Measurements from ENCODE around the gene CMPK1. TPM values are rescaled to one million over a fixed set of nuclear protein-coding genes. Genes with fewer than 3 reads are reported as not detected.
"Not testable (repeated sequence)": the region's sequence is repeated elsewhere in the genome, so short reads cannot be mapped to it uniquely, and the experiment has no call there.

Gene CMPK1
- total RNA-seq, 1 donor from 2014 or later, result 127 TPM

- H3K4me1 ChIP-seq, result peaks cover 6% of the 10 kb centered on the region
- H3K4me3 ChIP-seq, result no peak overlapping the region
- no peak for DNase-seq
- H3K36me3 ChIP-seq, result no peaks in the 10 kb centered on the region
- no peak for ATAC-seq
- H3K9me3 ChIP-seq, result no peaks in the 10 kb centered on the region
- TF ChIP-seq CTCF (IDR thresholded peaks at IDR 0.05), result no peak
- no peak overlapping the region for H3K27ac ChIP-seq
- intact Hi-C loops (cut with DNase I), result no loop called here
- no peaks in the 10 kb centered on the region for H3K27me3 ChIP-seq
Observed at GRCh38 chr1:47309427-47309826, 24.2 kb upstream of the CMPK1 start.

- intact Hi-C loops (cut with DNase I), result no loop called here
- ATAC-seq (peak; percentile 100), DNase-seq (peak; percentile 99)
- Histone ChIP-seq H3K36me3 (no peaks in the 10 kb centered on the region), H3K27ac (peak within 1 kb of the TSS; percentile 64), H3K4me3 (peak within 1 kb of the TSS; percentile 72), H3K27me3 (no peaks in the 10 kb centered on the region), H3K4me1 (peaks cover 6% of the 10 kb centered on the region), H3K9me3 (no peaks in the 10 kb centered on the region)
- TF ChIP-seq CTCF (IDR thresholded peaks at IDR 0.05), result peak; percentile 19
Observed at GRCh38 chr1:47313915-47314664, 19.5 kb upstream of the CMPK1 start, which contains the start of gene STIL. Gene STIL (minus strand): TSS chr1:47314147. CDS start chr1:47310319, 3,828 bp downstream.

- intact Hi-C loops (cut with DNase I), result no loop called here
- no peak for TF ChIP-seq CTCF (IDR thresholded peaks at IDR 0.05)
- DNase-seq, result no peak
- Histone ChIP-seq H3K4me3 (no peak overlapping the region), H3K27ac (no peak overlapping the region), H3K9me3 (no peaks in the 10 kb centered on the region), H3K4me1 (peaks cover 6% of the 10 kb centered on the region), H3K36me3 (no peaks in the 10 kb centered on the region), H3K27me3 (no peaks in the 10 kb centered on the region)
- no peak for ATAC-seq
Observed at GRCh38 chr1:47317841-47318240, 15.7 kb upstream of the CMPK1 start.

- H3K4me3 ChIP-seq, result not testable (repeated sequence)
Observed at GRCh38 chr1:47319968-47320367, 13.6 kb upstream of the CMPK1 start.

GRCh38 chr1:47323599-47324031 is 10.0 kb upstream of the CMPK1 start:
- no peaks in the 10 kb centered on the region for H3K27me3 ChIP-seq
- no peaks in the 10 kb centered on the region for H3K4me1 ChIP-seq
- H3K4me3 ChIP-seq, result no peak overlapping the region
- intact Hi-C loops (cut with DNase I), result no loop called here
- ATAC-seq, result no peak
- TF ChIP-seq CTCF (IDR thresholded peaks at IDR 0.05), result no peak
- no peak overlapping the region for H3K27ac ChIP-seq
- no peaks in the 10 kb centered on the region for H3K36me3 ChIP-seq
- H3K9me3 ChIP-seq, result no peaks in the 10 kb centered on the region
- DNase-seq, result no peak

More at GRCh38 chr1:47319968-47320367, 13.6 kb upstream of the CMPK1 start:
- ATAC-seq; H3K4me1 ChIP-seq; intact Hi-C loops (cut with DNase I); H3K27ac ChIP-seq; H3K9me3 ChIP-seq; DNase-seq; H3K27me3 ChIP-seq; H3K36me3 ChIP-seq: not testable (repeated sequence)

- ATAC-seq, result no peak
- TF ChIP-seq CTCF (IDR thresholded peaks at IDR 0.05), result no peak
- no peak overlapping the region for H3K27ac ChIP-seq
- H3K4me1 ChIP-seq, result no peaks in the 10 kb centered on the region
- H3K4me3 ChIP-seq, result no peak overlapping the region
- H3K36me3 ChIP-seq, result no peaks in the 10 kb centered on the region
- DNase-seq, result no peak
- no peaks in the 10 kb centered on the region for H3K27me3 ChIP-seq
- intact Hi-C loops (cut with DNase I), result no loop called here
- H3K9me3 ChIP-seq, result no peaks in the 10 kb centered on the region
Observed at GRCh38 chr1:47324682-47325081, 8.9 kb upstream of the CMPK1 start.

Data from upper lobe of right lung (tissue), 1 donor.